ENCODE data around the gene ACTR3C.
"Not testable (repeated sequence)": the region's sequence is repeated elsewhere in the genome, so short reads cannot be mapped to it uniquely, and the experiment has no call there.

The ACTR3C gene

DNA sequence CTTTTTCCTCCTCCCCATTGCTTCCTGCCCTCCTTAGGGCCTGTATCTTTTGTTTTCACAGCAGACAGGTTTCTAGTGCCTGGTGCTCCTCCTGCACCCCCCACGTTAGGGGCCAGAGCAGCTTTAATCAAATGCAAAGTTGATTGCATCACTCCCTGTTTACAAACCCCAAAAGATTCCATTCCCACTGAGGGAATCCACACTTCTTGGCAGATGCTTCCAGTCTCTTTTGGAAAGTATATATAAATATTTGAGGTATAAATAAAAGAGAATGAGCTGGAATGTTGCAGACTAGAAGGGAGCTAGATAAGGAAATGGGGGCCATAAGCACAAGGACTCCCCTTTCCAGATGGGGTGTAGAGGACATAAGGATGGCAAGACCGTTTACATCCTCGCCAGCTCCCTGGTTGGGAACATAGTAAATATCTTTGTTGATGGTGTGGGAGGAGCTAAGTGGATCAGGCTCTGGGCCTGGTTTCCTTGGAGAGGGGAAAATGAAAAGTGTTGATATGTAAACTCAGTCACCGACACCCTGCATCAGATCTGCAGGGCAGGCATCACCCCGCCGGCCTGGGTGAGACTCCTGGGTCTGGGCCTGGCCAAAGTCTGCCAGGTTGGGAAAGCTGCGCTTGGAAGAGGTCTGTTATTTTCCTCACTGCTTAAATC, 11.9 kb upstream of the ACTR3C start:
- no peak for DNase-seq

DNA sequence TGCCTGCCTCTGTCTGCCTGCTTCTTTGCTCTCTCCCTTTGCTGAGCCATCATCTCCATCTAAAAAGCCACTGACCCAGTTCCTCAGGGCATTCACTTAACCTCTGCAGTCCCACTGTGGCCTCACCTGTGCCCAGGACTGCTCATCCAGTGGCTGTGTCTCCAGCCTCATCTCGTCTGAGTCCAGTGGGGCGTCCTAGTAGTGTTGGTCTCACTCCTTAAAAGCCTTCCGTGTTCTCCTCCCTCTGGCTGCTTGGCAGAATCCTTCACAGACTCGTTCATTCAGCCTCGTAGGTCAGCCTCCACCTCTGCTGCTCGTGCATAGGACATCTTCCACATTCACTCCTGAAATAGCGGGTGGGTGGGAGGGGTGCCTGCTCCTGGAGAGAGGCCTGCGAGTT, 10.8 kb upstream of the ACTR3C start:
- no peak for DNase-seq

DNA sequence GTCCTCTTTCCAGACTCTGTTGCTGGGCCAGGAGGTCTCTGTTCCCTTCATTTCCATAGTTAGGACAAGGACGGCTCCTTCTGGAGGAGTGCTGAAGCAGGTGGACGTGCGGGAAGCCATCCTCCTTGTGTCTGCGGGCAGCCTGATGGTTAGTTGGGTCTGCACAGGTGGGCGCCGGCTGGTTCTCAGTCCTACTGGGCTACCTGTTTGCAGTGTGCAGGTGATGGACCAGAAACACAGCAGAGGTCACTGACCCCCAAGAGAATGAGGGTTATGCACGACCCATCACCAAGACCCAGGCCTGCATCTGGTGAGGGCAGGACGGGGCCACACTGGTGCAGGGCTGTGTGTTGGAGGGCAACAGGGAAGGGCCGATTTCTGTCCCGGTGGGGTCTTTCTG, 10.3 kb upstream of the ACTR3C start:
- DNase-seq, result no peak

DNA sequence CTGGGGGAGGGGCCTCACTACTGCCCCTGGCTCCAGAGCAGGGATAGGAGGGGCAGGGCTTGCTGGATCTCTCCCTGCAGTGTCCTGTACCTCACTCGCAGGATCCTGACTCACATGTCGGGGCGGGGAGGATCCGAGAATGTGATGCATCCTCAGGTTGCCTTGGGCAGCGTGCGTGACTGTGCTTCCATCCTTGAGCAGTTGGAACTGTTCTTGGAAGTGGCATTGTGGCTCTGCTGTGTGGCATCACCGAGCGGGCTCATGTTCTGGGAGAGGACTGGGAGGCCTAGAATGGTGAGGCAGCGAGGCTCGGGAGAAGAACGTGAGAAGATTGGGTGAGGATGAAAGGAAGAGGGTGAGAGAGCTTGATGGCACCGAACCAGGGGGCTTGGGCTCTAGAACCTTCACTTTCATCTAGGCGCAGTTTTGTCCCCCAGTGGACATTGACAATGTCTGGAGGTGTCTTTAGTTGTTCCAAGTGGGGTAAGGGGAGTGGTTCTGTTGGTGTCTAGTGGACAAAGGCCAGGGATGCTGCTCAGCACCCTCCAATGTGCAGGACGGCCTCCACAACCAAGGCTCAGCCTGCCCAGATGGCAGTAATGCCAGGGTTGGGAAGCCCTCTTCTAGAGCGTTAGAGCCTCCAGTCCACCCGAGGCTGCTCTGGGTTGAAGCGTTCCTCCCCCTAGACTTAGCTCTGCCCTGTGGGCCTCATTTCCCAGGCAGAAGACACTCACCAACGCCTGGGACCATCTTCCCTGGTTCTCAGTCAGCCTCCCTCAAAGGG, 9.7 kb upstream of the ACTR3C start:
- no peak for DNase-seq

DNA sequence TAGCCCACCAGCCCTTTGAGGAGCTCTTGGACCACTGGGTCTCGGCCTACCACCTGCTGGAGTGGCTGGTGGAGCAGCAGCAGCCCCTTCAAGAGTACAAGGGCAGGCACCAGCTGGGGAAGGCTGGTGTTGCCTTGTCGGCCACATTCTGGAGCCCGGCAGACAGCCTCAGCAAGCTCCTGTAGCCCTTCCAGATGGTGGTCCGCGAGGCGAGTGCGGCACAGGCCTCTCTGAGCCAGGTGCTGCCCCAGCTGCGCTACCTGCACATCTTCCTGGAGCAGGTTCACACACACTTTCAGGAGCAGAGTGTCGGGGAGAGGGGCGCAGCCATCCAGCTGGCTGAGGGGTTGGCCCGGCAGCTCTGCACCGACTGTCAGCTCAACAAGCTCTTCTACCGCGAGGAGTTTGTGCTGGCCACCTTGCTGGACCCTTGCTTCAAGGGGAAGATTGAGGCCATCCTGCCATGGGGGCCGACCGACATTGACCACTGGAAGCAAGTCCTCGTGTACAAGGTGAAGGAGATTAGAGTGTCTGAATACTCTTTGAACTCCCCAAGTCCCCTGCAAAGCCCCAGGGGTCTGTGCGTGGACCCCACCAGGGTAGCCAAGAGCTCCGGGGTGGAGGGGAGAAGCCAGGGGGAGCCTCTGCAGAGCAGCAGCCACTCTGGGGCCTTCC, 7.0 kb upstream of the ACTR3C start:
- DNase-seq, result no peak

DNA sequence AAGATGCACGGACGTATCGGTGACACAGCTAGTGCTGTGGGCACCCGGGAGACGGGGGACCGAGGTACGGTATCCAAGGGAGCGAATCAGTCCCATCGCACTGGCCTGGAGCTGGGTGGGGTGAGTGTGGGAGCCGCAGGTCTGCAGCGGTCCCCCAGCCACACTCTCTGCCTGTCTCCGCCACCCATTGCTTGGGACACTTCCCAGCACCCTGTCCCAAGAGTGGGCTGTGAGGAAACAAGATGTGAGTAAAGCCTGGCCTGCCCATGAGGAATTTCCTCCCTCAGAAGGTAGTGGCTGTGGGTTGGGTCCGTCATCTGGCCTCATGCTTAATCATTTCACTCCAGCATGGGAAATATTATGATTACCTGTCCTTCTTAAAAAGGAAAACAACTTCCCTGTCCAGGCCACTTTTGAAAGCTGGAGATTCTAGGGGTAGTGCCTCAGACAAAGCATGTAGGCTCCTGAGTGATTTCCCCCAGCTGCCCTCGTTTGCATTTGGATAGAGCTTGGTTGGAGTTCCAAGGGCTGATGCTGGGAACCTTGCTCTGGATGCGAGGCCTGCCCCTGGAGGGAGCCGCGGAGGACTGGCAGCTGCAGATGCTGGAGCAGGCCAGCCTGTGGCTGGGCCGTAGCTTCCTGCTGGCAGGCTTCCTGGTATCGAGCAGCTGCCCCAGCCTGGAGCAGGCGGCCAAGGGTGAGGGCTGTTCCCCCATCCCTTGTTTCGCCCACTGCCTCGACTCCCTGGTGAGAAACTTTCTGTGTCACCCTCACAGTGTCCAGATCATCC, 6.2 kb upstream of the ACTR3C start:
- DNase-seq, result no peak

DNA sequence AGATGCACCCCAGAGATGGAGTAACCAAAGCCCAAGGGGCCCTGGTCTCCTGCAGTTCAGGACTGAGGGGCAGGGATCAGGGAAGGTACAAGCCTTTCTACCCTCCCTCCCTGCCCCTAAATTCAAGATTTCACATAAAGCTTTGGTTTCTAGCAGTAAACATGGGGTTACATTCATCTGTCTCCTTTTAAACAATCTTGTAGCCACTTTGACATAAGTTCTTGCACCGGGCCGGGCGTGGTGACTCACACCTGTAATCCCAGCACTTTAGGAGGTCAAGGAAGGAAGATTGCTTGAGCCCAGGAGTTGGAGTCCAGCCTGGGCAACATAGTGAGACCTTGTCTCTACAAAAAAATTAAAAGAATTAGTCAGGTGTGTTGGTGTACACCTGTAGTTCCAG, 4.0 kb upstream of the ACTR3C start:
- no peak for DNase-seq

DNA sequence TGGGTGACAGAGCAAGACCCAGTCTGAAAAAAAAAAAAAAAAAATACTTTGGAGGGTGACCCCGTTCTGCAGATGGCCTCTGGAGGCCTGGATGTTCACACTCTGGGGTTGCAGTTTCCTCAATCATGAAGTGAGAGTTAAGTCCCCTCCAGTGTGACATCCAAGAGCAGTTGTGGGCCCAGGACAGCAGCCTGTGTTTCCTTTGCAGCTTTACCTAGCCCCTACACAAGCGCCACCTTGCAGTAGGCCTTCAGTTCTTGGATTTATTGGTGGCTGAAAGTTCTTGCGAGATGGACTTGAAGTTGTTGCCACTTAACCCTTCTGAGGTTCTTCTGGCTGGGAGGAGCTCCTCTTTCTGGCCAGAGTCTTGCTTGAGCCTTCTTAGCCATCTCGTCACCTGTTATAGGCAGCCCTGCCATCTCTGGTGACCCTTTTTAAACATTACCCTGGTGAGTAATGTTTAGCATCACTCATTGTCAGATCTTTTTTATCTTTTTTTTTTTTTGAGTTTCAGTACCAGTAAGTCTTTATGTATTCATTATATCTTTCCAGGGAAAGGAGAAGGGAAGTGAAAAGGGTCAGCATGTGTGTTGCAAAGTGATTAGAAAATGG, 3.4 kb upstream of the ACTR3C start:
- DNase-seq, result no peak

DNA sequence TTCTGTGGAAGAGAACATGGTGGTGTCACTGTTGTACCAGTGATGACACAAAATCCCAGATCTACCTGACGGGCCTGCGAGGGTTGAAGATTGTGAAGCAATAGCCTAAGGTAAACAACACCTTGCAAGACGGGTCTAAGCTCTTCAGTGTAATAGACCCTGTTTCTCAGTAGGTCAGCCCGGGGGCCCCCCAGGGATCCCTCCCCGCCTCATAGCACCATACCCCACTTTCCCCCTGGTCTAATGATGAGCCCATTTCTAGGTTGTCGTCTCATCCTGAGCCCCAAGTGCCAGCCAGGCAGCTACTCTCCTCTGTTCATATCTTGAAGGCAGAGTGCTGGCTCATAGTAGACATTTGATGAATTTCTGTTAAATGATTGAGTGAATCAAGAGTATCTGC, 2.6 kb upstream of the ACTR3C start:
- DNase-seq, result no peak

DNA sequence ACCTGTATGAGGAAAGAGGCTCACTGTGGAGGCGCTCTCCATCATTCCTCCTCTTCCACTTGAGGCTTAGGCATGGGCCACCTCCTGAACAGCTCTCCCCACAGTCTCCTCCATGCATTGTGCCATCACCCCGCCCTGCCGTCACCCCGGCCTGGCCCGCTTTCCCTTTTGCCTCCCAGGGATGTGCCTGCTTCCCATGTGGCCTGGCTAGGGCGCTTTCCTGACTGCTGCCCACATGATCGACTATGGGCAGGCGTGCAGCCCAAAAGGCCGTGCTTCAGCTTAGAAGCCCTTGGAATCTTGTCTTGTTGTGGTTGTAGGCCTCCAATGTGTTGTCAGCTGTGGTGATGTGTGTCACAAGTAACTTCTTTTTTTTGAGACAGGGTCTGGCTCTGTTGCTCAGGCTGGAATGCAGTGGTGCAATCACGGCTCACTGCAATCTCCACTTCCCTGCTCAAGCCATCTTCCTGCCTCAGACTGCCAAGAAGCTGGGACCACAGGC, 1.8 kb upstream of the ACTR3C start:
- DNase-seq, result no peak

DNA sequence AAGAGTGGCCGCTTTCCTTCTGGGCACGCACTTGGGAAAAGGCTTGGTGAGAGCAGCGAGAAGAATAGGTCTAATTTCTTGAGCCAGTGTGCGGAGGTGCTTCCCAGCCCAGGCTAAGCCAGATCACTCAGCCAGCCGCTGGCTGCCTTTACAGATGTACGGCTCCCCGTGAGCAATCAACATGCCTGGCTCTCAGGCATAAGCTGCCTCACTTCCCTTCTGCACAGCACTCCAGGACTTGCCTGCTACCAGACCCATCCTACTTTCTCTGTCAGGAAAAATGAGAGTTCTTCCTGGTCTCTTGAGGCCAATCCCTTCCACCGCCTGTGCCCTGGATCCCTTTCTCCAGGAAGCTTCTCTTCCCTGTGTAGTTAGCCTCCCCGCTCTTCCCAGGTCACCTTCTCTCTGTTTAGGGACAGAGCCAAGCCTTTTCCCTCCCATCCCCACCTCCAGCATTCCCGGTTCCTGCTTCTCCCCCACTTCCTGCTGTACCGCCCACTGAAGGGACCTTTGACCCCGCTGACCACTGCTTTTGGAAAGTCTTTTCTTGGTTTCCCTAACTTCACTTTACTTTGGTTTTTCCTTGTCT, 1.1 kb upstream of the ACTR3C start:
- DNase-seq, result no peak

DNA sequence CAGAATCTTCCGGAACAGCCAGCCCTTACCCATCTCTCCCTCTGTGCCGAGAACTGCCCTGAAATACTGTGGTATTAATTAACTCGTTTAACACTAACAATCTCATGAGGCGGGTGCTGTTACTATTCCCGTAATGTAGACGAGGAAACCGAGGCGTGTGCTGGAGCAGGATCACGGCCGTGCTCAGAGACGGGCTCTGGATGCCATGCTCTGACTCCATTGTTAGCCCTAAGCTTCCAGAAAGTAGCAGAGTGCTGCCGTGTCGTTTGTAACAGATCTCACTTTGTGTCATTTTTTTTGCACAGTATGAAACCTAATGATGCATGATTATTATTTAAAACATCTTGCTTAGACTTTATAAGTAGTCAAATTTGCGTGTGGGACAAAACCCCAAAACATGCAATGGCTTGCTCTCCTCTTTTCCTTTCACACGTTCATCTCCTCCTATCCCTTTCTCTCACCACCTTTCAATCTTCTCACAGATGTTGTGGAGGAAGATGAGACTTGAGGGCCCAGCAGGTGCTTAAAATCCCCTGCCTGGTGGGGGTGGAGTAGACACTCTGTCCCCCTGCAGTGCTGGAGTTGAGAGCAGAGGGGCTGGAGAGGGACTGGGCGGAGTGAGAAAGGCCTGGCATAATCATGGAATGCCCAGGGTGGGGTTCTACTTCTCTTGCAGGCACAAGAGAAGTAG, 482 bp upstream of the ACTR3C start:
- DNase-seq, result no peak

DNA sequence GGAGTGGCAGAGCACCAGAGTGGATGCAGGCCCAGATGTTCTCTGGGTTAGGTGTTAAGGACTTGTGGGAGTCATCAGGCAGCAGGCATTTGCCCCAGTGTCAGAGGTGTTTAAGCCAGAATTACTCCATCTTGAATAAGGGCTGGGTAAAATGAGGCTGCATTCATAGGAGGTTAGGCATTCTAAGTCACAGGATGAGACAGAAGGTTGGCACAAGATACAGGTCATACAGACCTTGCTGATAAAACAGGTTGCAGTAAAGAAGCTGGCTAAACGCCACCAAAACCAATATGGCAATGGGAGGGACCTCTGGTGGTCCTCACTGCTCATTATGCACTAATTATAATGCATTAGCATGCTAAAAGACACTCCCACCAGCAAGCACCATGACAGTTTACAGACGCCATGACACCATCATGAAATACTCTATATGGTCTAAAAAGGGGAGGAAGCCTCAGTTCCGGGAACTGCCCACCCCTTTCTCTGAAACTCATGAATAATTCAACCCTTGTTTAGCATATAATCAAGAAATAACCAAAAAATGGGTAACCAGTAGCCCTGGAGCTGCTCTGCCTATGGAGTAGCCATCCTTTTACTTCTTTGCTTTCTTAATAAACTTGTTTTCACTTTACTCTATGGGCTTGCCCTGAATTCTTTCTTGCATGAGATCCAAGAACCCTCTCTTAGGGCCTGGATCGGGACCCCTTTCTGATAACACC, 1.1 kb downstream of the ACTR3C start:
- DNase-seq, result peak; percentile 69 to 74

DNA sequence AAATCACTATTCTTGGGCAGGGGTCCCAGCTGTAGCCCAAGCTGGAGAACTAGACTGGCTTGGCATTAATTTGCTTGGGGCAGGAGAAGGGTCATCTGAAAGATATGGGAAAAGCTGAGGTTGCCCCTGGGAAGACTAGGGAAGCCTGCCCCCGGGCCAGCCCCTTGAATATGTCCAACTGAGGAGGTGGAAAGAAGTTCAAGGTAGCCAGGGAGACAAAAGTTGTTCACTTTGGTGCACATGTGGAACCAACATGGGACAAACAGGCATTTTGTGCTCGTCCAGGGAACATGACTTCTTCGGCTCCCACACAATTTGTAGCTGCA, 1.6 kb downstream of the ACTR3C start:
- DNase-seq, result no peak

DNA sequence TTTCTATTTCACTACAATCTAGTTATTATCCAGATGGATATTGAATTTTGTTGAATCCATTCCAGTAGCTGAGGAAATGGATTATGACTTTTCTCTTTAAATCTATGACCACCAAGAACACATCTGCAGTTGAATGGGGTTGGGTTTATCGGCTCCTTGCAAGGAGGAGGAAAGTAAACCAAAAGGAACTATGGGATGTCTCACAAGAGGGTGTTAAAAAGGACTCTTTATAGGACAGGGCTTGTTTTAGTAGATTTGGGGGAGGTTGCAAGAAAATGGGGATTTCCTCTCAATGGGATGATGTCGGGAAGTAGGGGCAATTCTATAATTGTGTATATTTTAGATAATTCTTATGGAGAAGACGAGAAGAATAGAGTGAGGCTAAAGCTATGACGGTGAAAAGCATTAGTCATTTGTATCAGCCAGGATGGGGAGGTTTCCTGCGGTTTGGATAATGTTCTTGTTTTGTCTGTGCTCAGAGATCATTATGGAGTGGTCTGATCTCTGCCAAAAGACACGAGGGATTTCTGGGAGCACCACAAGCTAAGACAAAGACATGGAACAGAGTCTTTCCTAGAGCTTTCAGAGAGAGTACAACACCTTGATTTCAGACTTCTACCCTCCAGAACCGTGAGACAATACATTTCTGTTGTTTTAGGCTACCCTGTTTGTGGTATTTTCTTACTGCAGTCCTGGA, 5.4 kb downstream of the ACTR3C start:
- DNase-seq, result no peak

DNA sequence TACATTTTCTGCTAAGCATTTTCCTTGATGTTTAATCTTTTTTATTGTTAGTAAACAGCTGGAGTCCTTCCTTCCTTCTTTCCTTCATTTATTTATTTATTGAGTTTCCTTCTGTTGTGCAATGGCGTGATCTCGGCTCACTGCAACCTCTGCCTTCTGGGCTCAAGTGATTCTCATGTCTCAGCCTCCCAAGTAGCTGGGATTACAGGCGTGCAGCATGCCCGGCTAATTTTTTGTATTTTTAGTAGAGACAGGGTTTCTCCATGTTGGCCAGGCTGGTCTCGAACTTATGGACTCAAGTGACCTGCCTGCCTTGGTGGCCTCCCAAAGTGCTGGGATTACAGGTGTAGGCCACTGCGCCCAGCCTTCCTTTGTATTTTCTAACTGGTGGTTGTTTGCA, 6.4 kb downstream of the ACTR3C start:
- DNase-seq, result not testable (repeated sequence)

DNA sequence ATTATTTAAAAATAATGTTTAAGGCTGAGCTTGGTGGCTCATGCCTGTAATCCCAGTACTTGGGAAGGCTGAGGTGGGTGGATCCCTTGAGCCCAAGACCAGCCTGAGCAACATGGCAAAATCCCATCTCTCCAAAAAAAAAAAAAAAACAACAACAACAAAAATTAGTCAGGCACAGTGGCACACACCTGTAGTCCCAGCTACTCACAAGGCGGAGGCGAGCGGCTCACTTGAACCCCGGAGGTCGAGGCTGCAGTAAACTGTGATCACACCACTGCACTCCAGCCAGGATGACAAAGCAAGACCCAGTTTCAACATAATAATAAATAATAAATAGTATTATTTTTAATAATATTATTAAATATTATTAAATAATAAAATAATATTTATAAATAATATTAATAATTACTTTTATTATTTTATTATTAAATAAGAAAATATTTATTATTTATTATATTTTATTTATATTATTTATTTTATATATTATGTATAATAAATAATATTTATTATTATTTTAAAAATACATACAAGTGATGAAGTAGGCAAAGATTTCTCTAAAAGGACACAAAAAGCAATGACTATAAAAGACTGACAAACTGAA, 8.6 kb downstream of the ACTR3C start:
- DNase-seq, result no peak

DNA sequence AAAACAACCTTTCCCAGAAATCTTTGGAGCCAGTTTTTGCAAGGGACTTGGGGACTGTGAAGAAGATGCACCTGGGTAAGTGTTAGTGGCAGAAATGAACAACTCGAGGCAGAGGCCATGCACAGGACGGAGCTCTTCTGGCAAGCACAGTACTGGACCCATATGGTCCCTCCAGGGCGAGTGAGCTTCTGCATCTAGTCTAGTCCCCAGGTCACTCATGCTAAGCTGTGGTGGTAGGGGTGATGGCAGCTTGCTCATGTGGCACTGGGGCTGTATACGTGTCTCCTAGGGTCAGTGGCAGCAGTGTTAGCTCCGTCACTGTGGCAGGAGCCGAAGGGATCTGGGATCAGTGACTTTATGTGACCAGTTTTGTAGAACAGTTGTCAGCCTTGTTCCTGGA, 9.5 kb downstream of the ACTR3C start:
- no peak for DNase-seq

DNA sequence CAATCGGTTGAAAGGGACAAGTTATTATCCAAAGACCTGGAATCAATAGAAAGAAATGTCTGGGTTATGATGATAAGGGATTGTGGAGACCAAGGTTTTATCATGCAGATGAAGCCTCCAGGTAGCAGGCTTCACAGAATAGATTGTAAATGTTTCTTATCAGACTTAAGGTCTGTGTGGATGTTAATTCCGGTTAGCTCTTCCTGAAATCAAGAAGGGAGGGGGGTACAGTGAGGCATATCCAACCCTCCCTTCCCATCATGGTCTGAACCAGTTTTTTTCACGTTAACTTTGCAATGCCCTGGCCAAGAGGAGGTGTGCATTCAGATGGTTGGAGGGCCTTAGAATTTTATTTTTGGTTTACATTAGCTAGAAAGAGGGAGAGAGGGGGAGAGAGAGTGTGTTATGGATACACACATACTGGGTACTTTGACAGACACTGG, 10.0 kb downstream of the ACTR3C start:
- no peak for DNase-seq

All from activated CD4-positive, alpha-beta T cell treated with anti-CD3 and anti-CD28 coated beads, Interleukin-2, amount 50 U/mL, for 48 hours (primary cell).